ENCODE data around the gene COMMD3.
A peak's percentile ranks its signal among the peaks of the same experiment; 100 is the strongest.

COMMD3 gene

GRCh38 chr10:22368981-22369380 lies 52.8 kb downstream of the COMMD3 start:
- DNase-seq, result no peak

GRCh38 chr10:22369434-22370072 lies 53.4 kb downstream of the COMMD3 start:
- DNase-seq, result peak; percentile 41

All from activated CD4-positive, alpha-beta T cell treated with anti-CD3 and anti-CD28 coated beads, Interleukin-2, Interleukin-6, amounts not matched to agents 100 ng/mL and 50 ng/mL, durations not matched to agents 16 hours and 8 hours (primary cell).